ENCODE data around the gene PC. TPM values are rescaled to one million over a fixed set of nuclear protein-coding genes. Genes with fewer than 3 reads are reported as not detected.

The PC gene
- total and polyA plus RNA-seq, 2 experiments from 2014 or later = 18.3 to 21.7 TPM

GRCh38 chr11:66886671-66887221, 71.4 kb downstream of the PC start (continued):
- TF ChIP-seq ZNF462 (CRISPR knock-in tag; IDR thresholded peaks at IDR 0.05) (no peak), CREB1 (CRISPR knock-in tag; IDR thresholded peaks at IDR 0.05; ENCODE audit: low read depth) (no peak)

- Histone ChIP-seq H4K20me1 (replicated peaks; ENCODE audit: insufficient read depth) (no peaks in the 10 kb centered on the region), H3K4me3 (no peak overlapping the region), H3K4me2 (no peak overlapping the region), H3K4me1 (ENCODE audit: insufficient read depth) (peaks cover 7% of the 10 kb centered on the region; the same call in 1 of the 2 replicates), H3F3A (replicated peaks; ENCODE audit: low read depth) (no peaks in the 10 kb centered on the region), H3K9me2 (ENCODE audit: insufficient read depth) (no peaks in the 10 kb centered on the region), H3K27me3 (ENCODE audit: insufficient read depth) (no peaks in the 10 kb centered on the region), H3K79me2 (replicated peaks; ENCODE audit: insufficient read depth) (no peaks in the 10 kb centered on the region), H3K36me3 (ENCODE audit: insufficient read depth) (no peaks in the 10 kb centered on the region), H3K27ac (ENCODE audit: low read depth) (no peak overlapping the region), H2AFZ (no peak overlapping the region)
- Mint-ChIP-seq H3K9me3 (no peaks in the 10 kb centered on the region), H3K4me1 (peaks cover 39% of the 10 kb centered on the region), H3K4me3 (no peak overlapping the region), H3K27ac (no peak overlapping the region; the same call in 1 of the 2 replicates), H3K36me3 (ENCODE audit: low read depth) (no peaks in the 10 kb centered on the region; the same call in 2 of the 3 replicates), H3K27me3 (ENCODE audit: insufficient read depth, low read depth, poor library complexity) (peaks cover 7% of the 10 kb centered on the region)
- DNase-seq (ENCODE audit: low spot score) (no peak), ATAC-seq (no peak)
- TF ChIP-seq REST (IDR thresholded peaks at IDR 0.05; ENCODE audit: unreplicated experiment) = no peak
- no peak for TF ChIP-seq POLR2AphosphoS5 (IDR thresholded peaks at IDR 0.05; ENCODE audit: low read depth)
- no peak for TF ChIP-seq CTCF (conservative IDR thresholded peaks at IDR 0.05; ENCODE audit: low read depth in 2 of 2)
- no peak for TF ChIP-seq JUNB (IDR thresholded peaks at IDR 0.05; ENCODE audit: unreplicated experiment)
- no peak for TF ChIP-seq EZH2 (IDR thresholded peaks at IDR 0.05; ENCODE audit: low read depth, unreplicated experiment)
- no peak for TF ChIP-seq EZH2phosphoT487 (IDR thresholded peaks at IDR 0.05; ENCODE audit: unreplicated experiment)
- TF ChIP-seq ETS1 (IDR thresholded peaks at IDR 0.05) = no peak
- TF ChIP-seq CREB1 (CRISPR knock-in tag; IDR thresholded peaks at IDR 0.05; ENCODE audit: low read depth) = no peak
- TF ChIP-seq STAT1 (IDR thresholded peaks at IDR 0.05; ENCODE audit: unreplicated experiment) = no peak
- no peak for TF ChIP-seq NANOG (IDR thresholded peaks at IDR 0.05; ENCODE audit: borderline replicate concordance)
- no peak for TF ChIP-seq ZNF114 (CRISPR knock-in tag; IDR thresholded peaks at IDR 0.05)
- no peak for TF ChIP-seq ZNF331 (CRISPR knock-in tag; IDR thresholded peaks at IDR 0.05; ENCODE audit: low read depth)
These were observed 72.2 kb downstream of the PC start for GRCh38 chr11:66885950-66886440.
